SK-N-MC (cell line): ENCODE measurements around the gene TTC39A.

Experiments
- DNase-seq: peaks from one replicate; pipeline ENCODE4 v3.0.0-alpha.2; 2011; ENCODE audit warnings: low read depth, low spot score
- H3K27ac ChIP-seq: fragments of 200-600 bp; sonication (generic); 2 replicates; pipeline ENCODE4 v1.5.1; 2016; ENCODE audit warnings: mixed run types
- H3K36me3 ChIP-seq: fragments of 200-600 bp; sonication (generic); 2 replicates; pipeline ENCODE4 v1.6.1; 2017; ENCODE audit warnings: antibody characterized with exemption, low read length, mixed read lengths; ENCODE audit not compliant: insufficient read depth
- H3K4me3 ChIP-seq: fragments of 200-600 bp; sonication (generic); 2 replicates; pipeline ENCODE4 v1.5.1; 2016
- H3K9ac ChIP-seq: fragments of 200-600 bp; sonication (generic); 2 replicates; pipeline ENCODE4 v1.8.0; 2017; ENCODE audit warnings: mixed run types, mixed read lengths; ENCODE audit not compliant: insufficient read length
- H3K9me3 ChIP-seq: fragments of 200-600 bp; sonication (generic); 2 replicates; pipeline ENCODE4 v1.6.1; 2017; ENCODE audit warnings: low read depth, mild to moderate bottlenecking, antibody characterized with exemption, low read length, moderate library complexity, mixed read lengths
- EZH2 ChIP-seq: fragments of 200-600 bp; sonication (generic); IDR thresholded peaks from one replicate; pipeline ENCODE4 v1.6.1; 2017; ENCODE audit warnings: antibody characterized with exemption
- FOXP2 ChIP-seq: optimal IDR thresholded peaks from 2 replicates; pipeline ENCODE3; 2011; ENCODE audit warnings: mild to moderate bottlenecking, moderate library complexity; ENCODE audit not compliant: insufficient read depth; ENCODE audit errors: extremely low read length, control extremely low read depth
- POLR2AphosphoS5 ChIP-seq: IDR thresholded peaks from 2 replicates; pipeline ENCODE4 v1.6.1; 2012; ENCODE audit warnings: mild to moderate bottlenecking, low read depth, low read length, borderline replicate concordance

Gene TTC39A

GRCh38 chr1:51322417-51323101 lies 7.8 kb downstream of the TTC39A start:
- Histone ChIP-seq H3K9ac (no peak overlapping the region), H3K9me3 (no peaks in the 10 kb centered on the region), H3K36me3 (no peaks in the 10 kb centered on the region), H3K4me3 (no peak overlapping the region), H3K27ac (no peak overlapping the region)
- no peak for DNase-seq
- TF ChIP-seq FOXP2 (no peak), POLR2AphosphoS5 (no peak), EZH2 (no peak)

- DNase-seq: no peak
- no peak overlapping the region for H3K4me3 ChIP-seq
- H3K9me3 ChIP-seq: no peaks in the 10 kb centered on the region
- TF ChIP-seq FOXP2 (no peak), EZH2 (no peak), POLR2AphosphoS5 (no peak)
- no peaks in the 10 kb centered on the region for H3K36me3 ChIP-seq
- no peak overlapping the region for H3K9ac ChIP-seq
- no peak overlapping the region for H3K27ac ChIP-seq
These were observed 8.5 kb downstream of the TTC39A start for GRCh38 chr1:51321924-51322280.

GRCh38 chr1:51320967-51321923 lies 9.1 kb downstream of the TTC39A start:
- TF ChIP-seq POLR2AphosphoS5 (no peak), FOXP2 (no peak), EZH2 (no peak)
- DNase-seq: no peak
- Histone ChIP-seq H3K4me3 (no peak overlapping the region), H3K9me3 (no peaks in the 10 kb centered on the region), H3K27ac (no peak overlapping the region), H3K36me3 (no peaks in the 10 kb centered on the region), H3K9ac (no peak overlapping the region)

- no peaks in the 10 kb centered on the region for H3K9me3 ChIP-seq
- no peak for DNase-seq
- H3K27ac ChIP-seq: no peak overlapping the region
- H3K36me3 ChIP-seq: no peaks in the 10 kb centered on the region
- H3K4me3 ChIP-seq: no peak overlapping the region
- no peak overlapping the region for H3K9ac ChIP-seq
- TF ChIP-seq FOXP2: no peak
- TF ChIP-seq EZH2: no peak
- TF ChIP-seq POLR2AphosphoS5: no peak
These were observed 12.6 kb downstream of the TTC39A start for GRCh38 chr1:51317798-51318197.

- Histone ChIP-seq H3K27ac (no peak overlapping the region), H3K9ac (no peak overlapping the region), H3K4me3 (no peak overlapping the region), H3K36me3 (no peaks in the 10 kb centered on the region), H3K9me3 (no peaks in the 10 kb centered on the region)
- no peak for DNase-seq
- TF ChIP-seq FOXP2: no peak
- no peak for TF ChIP-seq EZH2
These were observed 13.6 kb downstream of the TTC39A start for GRCh38 chr1:51316846-51317120.

- DNase-seq: no peak
- TF ChIP-seq POLR2AphosphoS5 (no peak), EZH2 (no peak), FOXP2 (no peak)
- H3K27ac ChIP-seq: no peak overlapping the region
These were observed 14.1 kb downstream of the TTC39A start for GRCh38 chr1:51316113-51316845.

GRCh38 chr1:51314974-51315373 lies 15.4 kb downstream of the TTC39A start:
- H3K36me3 ChIP-seq: no peaks in the 10 kb centered on the region
- no peak overlapping the region for H3K9ac ChIP-seq
- no peak overlapping the region for H3K27ac ChIP-seq
- no peak for DNase-seq
- H3K4me3 ChIP-seq: no peak overlapping the region
- H3K9me3 ChIP-seq: no peaks in the 10 kb centered on the region
- TF ChIP-seq EZH2 (no peak), POLR2AphosphoS5 (no peak), FOXP2 (no peak)

More at GRCh38 chr1:51316113-51316845, 14.1 kb downstream of the TTC39A start:
- Histone ChIP-seq H3K9ac (no peak overlapping the region), H3K9me3 (no peaks in the 10 kb centered on the region), H3K4me3 (no peak overlapping the region), H3K36me3 (no peaks in the 10 kb centered on the region)

- DNase-seq: peak; percentile 35
- Histone ChIP-seq H3K36me3 (no peaks in the 10 kb centered on the region), H3K9ac (no peak overlapping the region), H3K9me3 (no peaks in the 10 kb centered on the region), H3K4me3 (no peak overlapping the region), H3K27ac (peak overlapping the region; percentile 23; the same call in 1 of the 2 replicates)
- TF ChIP-seq EZH2 (no peak), FOXP2 (no peak), POLR2AphosphoS5 (no peak)
These were observed 16.2 kb downstream of the TTC39A start for GRCh38 chr1:51313961-51314777.
